HUDEP-2 (cell line): ENCODE data around the gene CCL22.
"Not testable (repeated sequence)": the region's sequence is repeated elsewhere in the genome, so short reads cannot be mapped to it uniquely, and the experiment has no call there.

Experiments
- DNase-seq, 76 experiments: peaks; one replicate each; lab custom pipeline; 2025; ENCODE audit not compliant: unreplicated experiment in 76 of 76; lab: John Stamatoyannopoulos, UW

CCL22 gene, protein sequence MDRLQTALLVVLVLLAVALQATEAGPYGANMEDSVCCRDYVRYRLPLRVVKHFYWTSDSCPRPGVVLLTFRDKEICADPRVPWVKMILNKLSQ

GRCh38 chr16:57358527-57359095 is at the start of gene CCL22:
Gene CCL22, plus strand, starts transcription at chr16:57358783. Its CDS starts 34 bp downstream, at chr16:57358817.
- no peak for DNase-seq

DNA sequence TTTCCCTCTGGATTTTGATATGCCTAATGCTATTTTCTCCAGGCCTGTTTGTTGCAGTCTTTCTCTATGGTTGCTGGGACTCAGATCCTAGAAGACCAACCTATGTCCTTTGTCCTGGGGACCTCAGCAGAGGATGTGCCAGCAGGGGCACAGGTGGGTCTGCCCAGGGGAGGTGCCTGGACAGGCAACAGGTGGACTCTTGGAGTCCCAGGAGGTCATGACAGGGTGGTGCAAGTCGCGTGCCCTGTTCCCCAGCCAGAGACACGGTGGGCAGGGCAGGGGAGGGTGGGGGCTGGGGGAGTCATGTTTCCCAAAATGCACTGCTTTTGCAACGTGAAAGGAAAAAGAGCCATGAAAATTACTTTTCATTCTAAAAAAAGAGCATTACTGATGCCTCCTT is 47.8 kb upstream of the CCL22 start:
- DNase-seq, result no peak

GRCh38 chr16:57313509-57313908 is 45.1 kb upstream of the CCL22 start:
- no peak for DNase-seq

DNA sequence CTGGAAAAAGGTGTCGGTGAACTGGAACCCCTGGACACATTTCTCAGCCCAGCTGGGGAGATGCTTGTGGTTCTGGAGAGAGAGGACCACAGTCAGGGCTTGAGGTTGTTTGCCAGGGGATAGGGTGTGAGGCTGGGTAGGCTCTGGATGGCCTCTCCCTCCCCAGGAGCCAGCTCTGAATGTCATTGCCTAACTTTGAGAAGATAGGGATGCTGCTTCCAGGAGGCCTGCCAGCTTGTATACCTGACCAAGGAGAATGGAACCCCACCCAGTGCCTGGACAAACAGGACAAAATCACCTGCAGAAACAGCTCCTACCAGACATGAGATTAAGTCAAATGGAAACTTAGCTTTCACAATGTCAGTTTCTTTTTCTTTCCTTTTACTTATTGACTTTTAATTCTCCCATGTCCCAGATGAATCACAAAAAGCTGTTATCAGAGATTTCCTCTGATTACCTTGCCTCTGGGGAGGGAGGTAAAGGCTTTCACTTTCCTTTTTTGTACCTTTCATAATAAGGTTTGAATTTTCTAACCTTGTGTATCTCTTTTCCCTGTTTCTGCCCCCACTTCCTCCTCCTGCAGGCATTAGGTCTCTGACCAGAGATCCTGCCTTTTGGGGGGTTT is 44.3 kb upstream of the CCL22 start:
- DNase-seq, result no peak

- no peak for DNase-seq
These were observed 43.2 kb upstream of the CCL22 start for GRCh38 chr16:57315416-57315815.

DNA sequence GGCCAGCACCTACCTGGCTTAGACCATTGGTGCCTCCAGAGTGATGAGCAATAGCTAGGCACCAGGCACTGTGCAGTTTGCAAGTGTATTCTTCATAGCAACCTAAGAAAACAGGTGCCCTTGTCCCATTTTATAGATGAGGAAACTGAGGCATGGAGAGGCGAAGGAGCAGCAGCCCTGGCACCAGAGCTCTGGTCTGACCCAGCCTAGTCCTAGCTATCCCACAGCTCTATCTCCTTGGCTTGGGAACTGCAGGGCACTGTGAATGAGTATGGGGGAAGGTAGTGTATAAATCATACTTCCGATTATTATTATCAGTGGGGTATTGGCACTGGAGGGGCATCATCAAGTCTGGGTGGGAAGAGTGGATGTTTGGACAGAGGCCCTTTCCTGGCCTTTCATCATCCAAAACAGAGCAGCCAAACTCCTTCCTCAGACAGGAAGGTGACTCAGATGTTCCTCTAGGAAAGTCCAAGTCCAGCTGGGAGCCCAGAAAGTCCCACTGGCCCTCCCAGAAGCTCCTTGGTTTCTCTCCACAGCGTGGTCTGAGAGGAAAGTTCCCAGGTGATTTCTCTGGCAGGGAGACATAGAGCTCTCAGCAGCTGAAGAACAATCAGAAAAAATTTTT is 42.1 kb upstream of the CCL22 start:
- no peak for DNase-seq

DNA sequence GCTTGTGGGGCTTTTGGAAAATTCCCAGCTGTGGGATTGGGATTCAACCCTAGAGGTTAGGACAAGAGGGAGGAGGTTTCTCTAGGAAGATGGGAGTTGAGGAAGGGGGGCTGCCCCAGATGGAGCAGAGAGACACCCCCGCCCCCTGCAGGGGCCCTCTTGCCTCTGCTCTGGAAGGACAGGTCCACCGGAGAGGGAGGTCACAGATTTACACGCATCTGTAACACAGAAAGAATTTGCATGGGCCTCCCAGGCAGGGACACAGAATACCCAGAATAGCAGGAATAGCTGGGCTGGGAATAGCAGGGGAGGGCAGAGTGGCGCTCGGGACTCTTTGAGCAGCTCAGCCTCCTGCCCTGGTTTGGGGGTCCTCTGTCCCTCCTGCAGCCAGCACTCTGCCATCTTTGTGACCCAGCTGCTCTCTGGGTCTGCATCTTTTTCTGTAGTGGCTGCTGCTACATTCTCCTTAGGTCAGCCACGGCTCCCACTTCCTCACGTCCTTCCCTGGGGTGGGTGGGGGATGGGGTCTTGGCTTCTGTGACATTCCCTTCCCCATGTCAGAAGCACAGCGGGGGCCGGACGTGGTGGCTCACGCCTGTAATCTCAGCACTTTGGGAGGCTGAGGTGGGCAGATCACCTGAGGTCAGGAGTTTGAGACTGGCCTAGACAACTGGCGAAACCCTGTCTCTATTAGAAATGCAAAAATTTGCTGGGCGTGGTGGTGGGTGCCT is 40.2 kb upstream of the CCL22 start:
- DNase-seq, result no peak

GRCh38 chr16:57319646-57320045 is 38.9 kb upstream of the CCL22 start:
- no peak for DNase-seq

- no peak for DNase-seq
These were observed 33.8 kb upstream of the CCL22 start for GRCh38 chr16:57324749-57325148.

DNA sequence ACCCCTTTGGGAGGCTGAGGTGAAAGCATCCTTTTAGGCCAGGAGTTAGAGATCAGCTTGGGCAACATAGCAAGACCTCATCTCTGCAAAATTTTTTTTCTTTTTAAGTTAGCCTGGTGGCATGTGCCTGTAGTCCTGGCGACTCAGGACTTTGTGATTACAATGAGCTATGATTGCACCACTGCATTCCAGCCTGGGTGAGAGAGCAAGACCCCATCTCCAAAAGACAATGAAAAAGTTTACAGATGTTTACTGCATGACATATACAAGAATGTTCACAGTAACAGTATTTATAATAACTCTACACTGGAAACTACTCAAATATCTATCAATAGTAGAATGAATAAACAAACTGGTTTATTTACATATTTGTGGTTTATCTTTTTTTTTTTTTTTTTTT is 33.1 kb upstream of the CCL22 start:
- DNase-seq, result no peak

DNA sequence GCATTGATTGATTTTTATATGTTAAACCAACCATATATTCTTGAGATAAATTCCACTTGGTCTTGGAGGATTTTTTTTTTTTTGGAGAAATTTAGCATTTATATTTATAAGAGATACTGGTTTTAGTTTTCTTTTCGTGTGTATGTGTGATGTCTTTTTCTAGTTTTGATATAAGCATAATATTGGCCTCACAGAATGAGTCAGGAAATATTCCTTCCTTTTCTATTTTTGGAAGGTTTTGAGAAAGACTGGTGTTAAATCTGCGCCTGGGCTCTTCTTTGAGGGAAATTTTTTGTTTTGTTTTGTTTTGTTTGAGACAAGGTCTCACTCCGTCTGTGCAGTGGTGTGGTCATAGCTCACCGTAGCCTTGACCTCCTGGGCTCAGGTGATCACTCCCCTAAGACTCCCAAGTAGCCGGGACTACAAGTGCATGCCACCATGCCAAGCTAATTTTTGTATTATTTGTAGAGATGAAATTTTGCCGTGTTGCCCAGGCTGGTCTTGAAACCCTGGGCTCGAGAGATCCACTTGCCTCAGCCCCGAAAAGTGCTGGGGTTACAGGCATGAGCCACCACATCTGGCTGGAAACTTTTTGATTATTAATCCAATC is 28.8 kb upstream of the CCL22 start:
- no peak for DNase-seq

DNA sequence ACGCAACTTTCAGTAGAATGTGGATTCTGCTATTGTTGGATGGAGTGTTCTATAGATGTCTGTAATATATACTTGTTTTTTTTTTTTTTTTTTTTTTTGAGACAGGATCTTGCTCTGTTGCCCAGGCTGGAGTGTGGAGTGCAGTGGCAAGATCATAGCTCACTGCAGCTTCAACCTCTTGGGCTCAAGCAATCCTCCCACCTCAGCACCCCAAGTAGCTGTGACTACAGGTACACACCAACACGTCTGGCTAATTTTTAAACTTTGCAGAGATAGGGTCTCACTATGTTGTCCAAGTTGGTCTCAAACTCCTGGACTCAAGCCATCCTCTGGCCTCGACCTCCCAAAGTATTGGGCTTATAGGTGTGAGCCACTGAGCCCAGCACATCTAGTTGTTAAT is 27.2 kb upstream of the CCL22 start:
- DNase-seq, result no peak

DNA sequence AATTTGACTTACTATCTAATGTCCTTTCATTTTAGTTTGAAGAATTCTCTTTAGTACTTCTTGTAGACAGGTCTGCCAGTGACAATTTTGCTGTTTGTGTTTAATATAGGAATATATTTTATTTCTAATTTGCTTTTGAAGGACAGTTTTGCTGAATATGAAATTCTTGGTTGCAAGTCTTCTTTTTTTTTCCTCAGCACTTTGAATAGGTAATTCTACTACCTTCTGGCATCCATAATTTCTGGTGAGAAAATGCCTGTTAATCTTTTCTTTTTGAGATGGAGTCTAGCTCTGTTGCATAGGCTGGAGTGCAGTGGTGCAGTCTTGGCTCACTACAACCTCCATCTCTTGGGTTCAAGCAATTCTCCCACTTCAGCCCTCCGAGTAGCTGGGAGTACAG is 25.2 kb upstream of the CCL22 start:
- DNase-seq, result no peak

DNA sequence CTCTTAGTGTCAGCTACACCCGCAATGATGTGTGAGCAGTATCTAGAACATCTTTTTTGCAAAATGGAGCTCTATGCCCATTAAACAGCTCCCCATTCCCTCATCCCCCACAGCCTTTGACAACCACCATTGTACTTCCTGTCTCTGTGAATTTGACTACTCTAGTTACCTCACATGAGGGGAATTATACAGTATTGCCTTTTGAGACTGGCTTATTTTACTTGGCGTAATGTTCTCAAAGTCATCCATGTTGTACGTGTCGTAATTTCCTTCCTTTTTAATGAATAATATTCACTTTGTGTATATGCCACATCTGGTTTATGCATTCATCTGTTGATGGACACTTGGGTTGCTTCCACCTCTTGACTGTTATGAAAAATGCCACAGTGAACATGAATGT is 23.2 kb upstream of the CCL22 start:
- no peak for DNase-seq

DNA sequence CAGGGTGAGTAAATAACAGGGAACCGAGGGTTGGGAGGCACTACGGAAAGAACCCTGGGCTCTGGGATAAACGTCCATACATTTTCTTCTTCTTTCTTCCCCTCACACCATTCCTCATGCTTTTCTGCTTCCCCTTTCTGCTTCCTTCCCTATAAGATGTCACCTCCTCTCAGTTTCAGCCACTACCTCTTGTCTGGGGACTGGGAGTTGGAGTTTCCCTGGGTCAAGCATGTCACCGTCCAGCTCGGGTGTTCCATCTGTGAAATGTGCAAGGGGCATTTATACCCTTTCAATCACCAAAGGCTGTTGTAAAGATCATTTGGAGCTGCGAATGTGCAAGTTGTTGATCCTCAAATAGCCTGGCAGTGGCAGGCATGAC is 17.5 kb upstream of the CCL22 start:
- no peak for DNase-seq

DNA sequence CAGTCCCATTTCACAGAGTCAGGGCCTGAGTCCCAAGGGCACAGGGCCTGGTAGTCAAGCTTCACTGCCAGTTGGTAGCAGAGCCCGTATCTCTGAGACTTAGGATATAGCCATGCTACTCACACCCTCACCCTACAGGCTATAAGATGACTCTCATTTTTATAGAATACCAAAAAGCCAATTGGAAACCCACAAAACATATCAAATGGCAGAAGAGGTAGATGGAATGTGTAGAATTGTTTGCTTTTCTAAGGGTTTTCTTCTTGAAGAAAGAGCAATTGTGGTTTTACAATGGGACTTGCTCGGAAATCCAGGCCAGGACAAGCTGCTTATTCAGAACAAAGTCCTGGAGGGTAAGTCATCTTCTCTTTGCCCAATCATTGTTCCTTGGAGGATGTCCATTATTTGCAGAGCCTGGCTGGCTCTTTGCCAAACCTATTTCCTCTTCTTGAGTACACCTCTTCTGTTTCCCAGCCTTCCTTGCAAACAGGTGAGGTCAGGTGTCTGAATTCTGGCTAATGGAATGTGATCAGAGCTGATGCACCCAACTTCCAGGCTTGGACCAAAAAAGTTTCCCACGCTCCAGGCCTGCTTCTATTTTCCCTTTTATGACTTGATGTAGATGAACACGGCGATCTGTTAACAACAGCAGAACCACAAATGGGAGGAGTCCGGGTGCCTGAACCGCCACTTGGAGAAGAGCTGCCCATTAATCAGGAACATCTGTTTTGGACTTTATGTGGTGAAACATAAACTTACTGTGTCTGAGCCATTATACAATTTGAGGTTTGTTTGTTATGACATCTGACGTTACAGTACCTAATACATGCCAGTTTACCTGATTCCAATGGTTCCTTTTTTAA is 16.9 kb upstream of the CCL22 start:
- DNase-seq, result no peak

- DNase-seq, result not testable (repeated sequence)
These were observed 16.0 kb upstream of the CCL22 start for GRCh38 chr16:57342606-57343005.

GRCh38 chr16:57343221-57343620 is 15.4 kb upstream of the CCL22 start:
- DNase-seq, result no peak

GRCh38 chr16:57344094-57344493 is 14.5 kb upstream of the CCL22 start:
- not testable (repeated sequence) for DNase-seq

DNA sequence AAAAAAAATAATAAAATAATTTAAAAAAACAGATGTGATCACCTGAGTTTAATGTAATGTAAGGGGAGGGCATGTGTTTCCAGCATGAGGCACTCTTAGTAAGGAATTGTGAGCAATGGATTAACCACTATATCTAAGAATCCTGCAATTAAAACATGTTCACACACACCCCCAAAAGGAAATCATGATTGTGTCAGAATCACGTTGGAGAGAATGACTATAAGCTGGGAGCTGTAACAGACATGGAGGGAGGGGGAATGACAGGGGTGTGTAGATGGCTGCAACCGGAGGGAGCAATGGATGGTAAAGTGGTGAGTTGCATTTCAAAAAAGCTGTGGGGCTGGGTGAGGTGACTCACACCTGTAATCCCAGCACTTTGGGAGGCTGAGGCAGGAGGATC is 13.6 kb upstream of the CCL22 start:
- no peak for DNase-seq
